Esophagus squamous epithelium (tissue), 5 donors: ENCODE data around the gene RIPK1. TPM values are rescaled to one million over a fixed set of nuclear protein-coding genes. Genes with fewer than 3 reads are reported as not detected.
"Not testable (repeated sequence)": the region's sequence is repeated elsewhere in the genome, so short reads cannot be mapped to it uniquely, and the experiment has no call there.

Source experiments
- DNase-seq: peaks from one replicate; lab custom pipeline; 2025; lab: John Stamatoyannopoulos, UW
- H3K27ac ChIP-seq, 4 donors: fragments of 200-600 bp; sonication (generic); one replicate each; pipeline ENCODE4 v1.5.1; 2016 to 2019; ENCODE audit warnings: mild to moderate bottlenecking in 1 of 4
- H3K27me3 ChIP-seq, 4 donors: fragments of 200-600 bp; sonication (generic); 1 replicate in 3 of 4; 2 replicates in 1 of 4; pipeline versions ENCODE4 v1.5.1 to v1.6.0; 2017 to 2021; ENCODE audit warnings: antibody characterized with exemption in 1 of 4
- H3K36me3 ChIP-seq, 3 donors: fragments of 200-600 bp; sonication (generic); one replicate each; pipeline ENCODE4 v1.5.1; 2016 to 2019
- H3K4me1 ChIP-seq, 3 donors: fragments of 200-600 bp; sonication (generic); one replicate each; pipeline ENCODE4 v1.5.1; 2017 to 2019
- H3K4me3 ChIP-seq, 4 donors: fragments of 200-600 bp; sonication (generic); 1 replicate in 3 of 4; 2 replicates in 1 of 4; pipeline ENCODE4 v1.5.1; 2016 to 2019; ENCODE audit warnings: mild to moderate bottlenecking in 2 of 4, moderate library complexity in 1 of 4
- H3K9me3 ChIP-seq, 3 donors: fragments of 200-600 bp; sonication (generic); one replicate each; pipeline ENCODE4 v1.5.1; 2016 to 2019
- CTCF ChIP-seq, 6 experiments: fragments of 450-650 bp in 4 of 6; fragments of 200-600 bp in 2 of 6; sonication (generic) in 2 of 6; IDR thresholded peaks; one replicate each; pipeline ENCODE4 v1.5.1; 2016 to 2019; ENCODE audit warnings: antibody characterized with exemption in 6 of 6, mild to moderate bottlenecking in 4 of 6, moderate library complexity in 4 of 6
- POLR2A ChIP-seq, 4 donors: fragments of 450-650 bp; IDR thresholded peaks; one replicate each; pipeline ENCODE4 v1.6.1; 2017; ENCODE audit warnings: antibody characterized with exemption in 4 of 4, mild to moderate bottlenecking in 4 of 4, moderate library complexity in 3 of 4
- WGBS, 2 donors: methylation state at CpG; one replicate each; pipeline ENCODE4 v1.1.5; 2018; 5-methylcytosine and 5-hydroxymethylcytosine counted together
- intact Hi-C: fragments of 100-400 bp; cut with DNase I; formaldehyde crosslinking; loops from one replicate; pipeline ENCODE4 v1.15.0; 2022
- total RNA-seq, 4 donors: library from RNA; depleted of rRNA; stranded (reverse); fragments of >200 nt; gene quantifications; one replicate each; pipeline ENCODE4 v1.1.0, GENCODE V29; 2016
- donor health status: DM: yes; HTN: yes; CAD: no.

The RIPK1 gene
- total RNA-seq, 4 donors from 2014 or later, result 17.7 to 25.7 (median 20.9) TPM

GRCh38 chr6:3041147-3041546 is 27.1 kb upstream of the RIPK1 start:
- TF ChIP-seq POLR2A (IDR thresholded peaks at IDR 0.05), result no peak
- TF ChIP-seq CTCF (IDR thresholded peaks at IDR 0.05), result no peak
- intact Hi-C loops, result no loop called here

GRCh38 chr6:3041606-3042005 is 26.7 kb upstream of the RIPK1 start:
- no peaks in the 10 kb centered on the region for H3K9me3 ChIP-seq
- peaks cover 0 to 10% (median 0%) of the 10 kb centered on the region in 3 donors for H3K4me1 ChIP-seq
- no peak for DNase-seq
- TF ChIP-seq CTCF (IDR thresholded peaks at IDR 0.05) (no peak), POLR2A (IDR thresholded peaks at IDR 0.05) (no peak)
- intact Hi-C loops, result no loop called here
- H3K27me3 ChIP-seq, result no peaks in the 10 kb centered on the region
- no peak overlapping the region for H3K4me3 ChIP-seq
- no peaks in the 10 kb centered on the region for H3K36me3 ChIP-seq
- H3K27ac ChIP-seq, result no peak overlapping the region
- WGBS, 2 donors, result 50 to 75% methylated on average over 2 of the region's 2 CpGs

More at GRCh38 chr6:3041147-3041546, 27.1 kb upstream of the RIPK1 start:
- H3K9me3 ChIP-seq, result no peaks in the 10 kb centered on the region
- peaks cover 0 to 10% (median 0%) of the 10 kb centered on the region in 3 donors for H3K4me1 ChIP-seq
- no peaks in the 10 kb centered on the region for H3K27me3 ChIP-seq
- H3K27ac ChIP-seq, result no peak overlapping the region
- no peak overlapping the region for H3K4me3 ChIP-seq
- no peak for DNase-seq
- H3K36me3 ChIP-seq, result no peaks in the 10 kb centered on the region
- WGBS, 2 donors, result 81 to 90% methylated on average over 3 of the region's 3 CpGs

GRCh38 chr6:3045369-3045768 is 22.9 kb upstream of the RIPK1 start:
- no peak overlapping the region for H3K4me3 ChIP-seq
- WGBS, 2 donors, result 71 to 76% methylated on average over 3 to 4 of the region's 5 CpGs
- no peaks in the 10 kb centered on the region for H3K4me1 ChIP-seq
- H3K27me3 ChIP-seq, result no peaks in the 10 kb centered on the region
- no peak overlapping the region for H3K27ac ChIP-seq
- no peak for DNase-seq
- no peak for TF ChIP-seq CTCF (IDR thresholded peaks at IDR 0.05)
- TF ChIP-seq POLR2A (IDR thresholded peaks at IDR 0.05), result no peak
- no peaks in the 10 kb centered on the region for H3K9me3 ChIP-seq
- intact Hi-C loops, result no loop called here
- no peaks in the 10 kb centered on the region for H3K36me3 ChIP-seq

- intact Hi-C loops, result no loop called here
- Histone ChIP-seq H3K4me1 (no peaks in the 10 kb centered on the region), H3K27me3 (no peaks in the 10 kb centered on the region), H3K27ac (no peak overlapping the region), H3K4me3 (no peak overlapping the region), H3K9me3 (no peaks in the 10 kb centered on the region), H3K36me3 (no peaks in the 10 kb centered on the region)
- no peak for DNase-seq
- WGBS, 2 donors, result 63 to 64% methylated on average over 1 of the region's 1 CpG
- no peak for TF ChIP-seq POLR2A (IDR thresholded peaks at IDR 0.05)
- no peak for TF ChIP-seq CTCF (IDR thresholded peaks at IDR 0.05)
Observed at GRCh38 chr6:3045777-3046176, 22.5 kb upstream of the RIPK1 start.

- Histone ChIP-seq H3K27me3 (no peaks in the 10 kb centered on the region), H3K4me3 (no peak overlapping the region), H3K36me3 (no peaks in the 10 kb centered on the region), H3K4me1 (no peaks in the 10 kb centered on the region), H3K9me3 (no peaks in the 10 kb centered on the region), H3K27ac (no peak overlapping the region)
- intact Hi-C loops, result no loop called here
- TF ChIP-seq CTCF (IDR thresholded peaks at IDR 0.05) (no peak), POLR2A (IDR thresholded peaks at IDR 0.05) (no peak)
- DNase-seq, result no peak
- 60 to 63% methylated on average over 3 of the region's 3 CpGs for WGBS, 2 donors
Observed at GRCh38 chr6:3046295-3046694, 22.0 kb upstream of the RIPK1 start.

- H3K27me3 ChIP-seq, H3K4me3 ChIP-seq, DNase-seq, H3K36me3 ChIP-seq, H3K9me3 ChIP-seq, intact Hi-C loops, H3K27ac ChIP-seq, H3K4me1 ChIP-seq: not testable (repeated sequence)
- 83 to 88% methylated on average over 1 to 4 of the region's 4 CpGs for WGBS, 2 donors
Observed at GRCh38 chr6:3048009-3048408, 20.3 kb upstream of the RIPK1 start.
